SK-MEL-5 (cell line): Measurements from ENCODE around the gene MAPK8IP2. TPM values are rescaled to one million over a fixed set of nuclear protein-coding genes. Genes with fewer than 3 reads are reported as not detected.

Experiments
- DNase-seq: peaks from one replicate; pipeline ENCODE4 v3.0.0-alpha.2; 2016; ENCODE audit warnings: low read depth, low spot score
- in situ Hi-C: cut with HindIII; loops from 2 replicates; pipeline ENCODE4 v1.10.0; 2016; ENCODE audit warnings: low sequenced_read_pairs, high pct_unique_total_duplicates, low pct_unique_long_range_greater_than_20kb
- total RNA-seq: library from RNA; depleted of rRNA; stranded (reverse); fragments of >200 nt; shearing (Covaris generic); gene quantifications from 2 replicates; pipeline ENCODE4 v1.2.3, GENCODE V29; 2014

MAPK8IP2 gene
- total RNA-seq, 1 experiment from 2014 or later, result 18.8 TPM

GRCh38 chr22:50584106-50585096 is 16.2 kb upstream of the MAPK8IP2 start:
- DNase-seq, result no peak
- in situ Hi-C loops, result no loop called here

- DNase-seq, result no peak
- in situ Hi-C loops, result no loop called here
Observed at GRCh38 chr22:50585238-50585637, 15.4 kb upstream of the MAPK8IP2 start.

- in situ Hi-C loops, result no loop called here
- no peak for DNase-seq
Observed at GRCh38 chr22:50585781-50586180, 14.8 kb upstream of the MAPK8IP2 start.

- in situ Hi-C loops, result no loop called here
- DNase-seq, result no peak
Observed at GRCh38 chr22:50586416-50586815, 14.2 kb upstream of the MAPK8IP2 start.

GRCh38 chr22:50587407-50587806 is 13.2 kb upstream of the MAPK8IP2 start:
- in situ Hi-C loops, result no loop called here
- no peak for DNase-seq

- in situ Hi-C loops, result no loop called here
- DNase-seq, result no peak
Observed at GRCh38 chr22:50595189-50595588, 5.4 kb upstream of the MAPK8IP2 start.

- DNase-seq, result no peak
- in situ Hi-C loops, result no loop called here
Observed at GRCh38 chr22:50597097-50597496, 3.5 kb upstream of the MAPK8IP2 start.

- peak; percentile 22 for DNase-seq
- in situ Hi-C loops, result no loop called here
Observed at GRCh38 chr22:50599816-50600455, 657 bp upstream of the MAPK8IP2 start.

GRCh38 chr22:50600967-50601668 is 525 bp downstream of the MAPK8IP2 start:
- no peak for DNase-seq

GRCh38 chr22:50601669-50602337 is 1.2 kb downstream of the MAPK8IP2 start:
- no peak for DNase-seq
- in situ Hi-C loops, result no loop called here

More at GRCh38 chr22:50600967-50601668, 525 bp downstream of the MAPK8IP2 start:
- in situ Hi-C loops, result no loop called here

- DNase-seq, result no peak
- in situ Hi-C loops, result no loop called here
Observed at GRCh38 chr22:50602338-50602700, 1.7 kb downstream of the MAPK8IP2 start.

- DNase-seq, result no peak
- in situ Hi-C loops, result no loop called here
Observed at GRCh38 chr22:50603511-50604255, 3.1 kb downstream of the MAPK8IP2 start.

GRCh38 chr22:50604256-50605001 is 3.8 kb downstream of the MAPK8IP2 start:
- in situ Hi-C loops, result no loop called here
- DNase-seq, result no peak

- in situ Hi-C loops, result no loop called here
- no peak for DNase-seq
Observed at GRCh38 chr22:50605002-50605612, 4.5 kb downstream of the MAPK8IP2 start.

- in situ Hi-C loops, result no loop called here
- DNase-seq, result no peak
Observed at GRCh38 chr22:50605613-50606074, 5.1 kb downstream of the MAPK8IP2 start.
